SK-N-SH (cell line): ENCODE measurements around the gene CHSY3. TPM values are rescaled to one million over a fixed set of nuclear protein-coding genes. Genes with fewer than 3 reads are reported as not detected.

Experiments used
- CTCF ChIA-PET: fragments of 300-600, 350-600 bp; formaldehyde crosslinking; extraction: SDS; loops from one replicate; lab custom pipeline; 2021; lab: Yijun Ruan, JAX
- POLR2A ChIA-PET: fragments of 350-600 bp; sonication (Branson Sonifier 250); formaldehyde crosslinking; extraction: SDS; loops from one replicate; lab custom pipeline; 2020; ENCODE audit warnings: antibody characterized with exemption, inconsistent platforms; lab: Yijun Ruan, JAX
- DNase-seq: peaks from one replicate; pipeline ENCODE4 v3.0.0; 2012
- H2AFZ ChIP-seq: fragments of 200-600 bp; sonication (generic); 2 replicates; pipeline ENCODE4 v1.8.1; 2016; ENCODE audit warnings: antibody characterized with exemption, mild to moderate bottlenecking, low read depth
- H3F3A ChIP-seq: fragments of 200-600 bp; sonication (generic); replicated peaks from 2 replicates; pipeline ENCODE3; 2016; ENCODE audit warnings: antibody characterized with exemption, mild to moderate bottlenecking; ENCODE audit not compliant: insufficient read depth
- H3K27ac ChIP-seq, 2 experiments: fragments of 200-500 bp in 1 of 2; fragments of 200-600 bp in 1 of 2; sonication (Bioruptor generic) in 1 of 2; sonication (generic), shearing (Covaris generic) in 1 of 2; 2 replicates each; pipeline versions ENCODE4 v1.5.1 to v1.6.1; 2014 to 2016; ENCODE audit warnings: low read depth in 2 of 2, inconsistent platforms in 1 of 2, low read length in 1 of 2, mild to moderate bottlenecking in 1 of 2, mixed read lengths in 1 of 2
- H3K27me3 ChIP-seq: fragments of 200-600 bp; sonication (generic), shearing (Covaris generic); 2 replicates; pipeline ENCODE4 v1.6.1; 2016; ENCODE audit warnings: mixed run types; ENCODE audit not compliant: insufficient read depth
- H3K36me3 ChIP-seq, 2 experiments: fragments of 200-500 bp in 1 of 2; fragments of 200-600 bp in 1 of 2; sonication (Bioruptor generic) in 1 of 2; sonication (generic) in 1 of 2; replicated peaks in 1 of 2; 2 replicates each; pipeline versions ENCODE3 to v1.5.1; 2014 to 2016; ENCODE audit warnings: low read length in 1 of 2, mild to moderate bottlenecking in 1 of 2; ENCODE audit not compliant: insufficient read depth in 2 of 2, control insufficient read depth in 1 of 2
- H3K4me1 ChIP-seq, 2 experiments: fragments of 200-500 bp in 1 of 2; fragments of 200-600 bp in 1 of 2; sonication (Bioruptor generic) in 1 of 2; sonication (generic), shearing (Covaris generic) in 1 of 2; 2 replicates each; pipeline versions ENCODE4 v1.5.1 to v1.6.1; 2014 to 2016; ENCODE audit warnings: low read depth in 1 of 2, low read length in 1 of 2, mixed run types in 1 of 2; ENCODE audit not compliant: insufficient read depth in 2 of 2, control insufficient read depth in 1 of 2
- H3K4me2 ChIP-seq: fragments of 200-600 bp; sonication (generic), shearing (Covaris generic); 2 replicates; pipeline ENCODE4 v1.6.1; 2017; ENCODE audit warnings: mixed run types
- H3K4me3 ChIP-seq, 2 experiments: fragments of 200-500 bp in 1 of 2; fragments of 200-600 bp in 1 of 2; sonication (Bioruptor generic) in 1 of 2; sonication (generic), shearing (Covaris generic) in 1 of 2; 2 replicates each; pipeline versions ENCODE4 v1.5.1 to v1.8.1; 2014 to 2016; ENCODE audit warnings: low read depth in 2 of 2, inconsistent platforms in 1 of 2, low read length in 1 of 2, mild to moderate bottlenecking in 1 of 2, mixed read lengths in 1 of 2, moderate library complexity in 1 of 2
- H3K79me2 ChIP-seq: fragments of 200-600 bp; sonication (generic); 2 replicates; pipeline ENCODE4 v1.8.1; 2017; ENCODE audit warnings: mild to moderate bottlenecking; ENCODE audit not compliant: insufficient read depth
- H3K9ac ChIP-seq: fragments of 200-600 bp; sonication (generic); 2 replicates; pipeline ENCODE4 v1.6.1; 2017; ENCODE audit warnings: mixed run types
- H3K9me2 ChIP-seq: fragments of 200-600 bp; sonication (generic); 2 replicates; pipeline ENCODE4 v1.6.1; 2017; ENCODE audit warnings: mixed run types
- H3K9me3 ChIP-seq: fragments of 200-600 bp; sonication (generic); 2 replicates; pipeline ENCODE4 v1.6.1; 2017; ENCODE audit warnings: mixed run types, mild to moderate bottlenecking, moderate library complexity
- H4K20me1 ChIP-seq: fragments of 200-600 bp; sonication (generic); 2 replicates; pipeline ENCODE4 v1.6.1; 2017; ENCODE audit warnings: mild to moderate bottlenecking, mixed run types; ENCODE audit not compliant: insufficient read depth
- CHD2 ChIP-seq: fragments of 150-350 bp; IDR thresholded peaks from 2 replicates; pipeline ENCODE4 v1.6.1; 2018; ENCODE audit warnings: low read length; ENCODE audit not compliant: partially characterized antibody
- CTCF ChIP-seq: fragments of 200-600 bp; sonication (generic); IDR thresholded peaks from 2 replicates; pipeline ENCODE4 v1.6.1; 2017; ENCODE audit warnings: antibody characterized with exemption, mild to moderate bottlenecking, moderate library complexity
- EP300 ChIP-seq, 2 experiments: IDR thresholded peaks; 2 replicates each; pipeline versions ENCODE4 v1.4.0 to v1.6.1; 2012; ENCODE audit warnings: borderline replicate concordance in 1 of 2, low read depth in 1 of 2, low read length in 1 of 2
- EZH2phosphoT487 ChIP-seq: fragments of 200-600 bp; sonication (generic); IDR thresholded peaks from 2 replicates; pipeline ENCODE4 v1.6.1; 2017; ENCODE audit warnings: low read depth, mixed run types, mild to moderate bottlenecking, antibody characterized with exemption, moderate library complexity, borderline replicate concordance
- FOXJ3 ChIP-seq: sonication (generic); formaldehyde crosslinking; IDR thresholded peaks from 2 replicates; pipeline ENCODE4 v1.5.1; 2020; ENCODE audit warnings: mild to moderate bottlenecking, missing genetic modification reagents
- FOXM1 ChIP-seq: IDR thresholded peaks from 2 replicates; pipeline ENCODE4 v1.4.0; 2012; ENCODE audit warnings: low read depth, mild to moderate bottlenecking
- GABPA ChIP-seq: IDR thresholded peaks from 2 replicates; pipeline ENCODE4 v1.4.0; 2012; ENCODE audit warnings: low read depth, mild to moderate bottlenecking
- MAX ChIP-seq: IDR thresholded peaks from 2 replicates; pipeline ENCODE4 v1.4.0; 2012; ENCODE audit warnings: low read depth
- MEF2A ChIP-seq: IDR thresholded peaks from 2 replicates; pipeline ENCODE4 v1.4.0; 2012; ENCODE audit warnings: low read depth, borderline replicate concordance
- NRF1 ChIP-seq: IDR thresholded peaks from 2 replicates; pipeline ENCODE4 v1.6.1; 2012; ENCODE audit warnings: low read depth, mild to moderate bottlenecking, low read length
- PBX3 ChIP-seq: IDR thresholded peaks from 2 replicates; pipeline ENCODE4; 2012
- POLR2AphosphoS5 ChIP-seq: IDR thresholded peaks from 2 replicates; pipeline ENCODE4 v1.6.1; 2012; ENCODE audit warnings: low read depth, low read length
- RAD21 ChIP-seq: IDR thresholded peaks from 2 replicates; pipeline ENCODE4 v1.6.1; 2012; ENCODE audit warnings: mild to moderate bottlenecking, low read length
- RCOR1 ChIP-seq: fragments of 150-350 bp; IDR thresholded peaks from 2 replicates; pipeline ENCODE4 v1.6.1; 2017; ENCODE audit warnings: antibody characterized with exemption, low read length
- REST ChIP-seq: IDR thresholded peaks from 2 replicates; pipeline ENCODE4 v1.6.1; 2012; ENCODE audit warnings: mild to moderate bottlenecking, low read depth, low read length, moderate library complexity
- RFX5 ChIP-seq: IDR thresholded peaks from 2 replicates; pipeline ENCODE4 v1.6.1; 2012; ENCODE audit warnings: mild to moderate bottlenecking, improper control_type of control experiment, low read length
- RXRA ChIP-seq: IDR thresholded peaks from 2 replicates; pipeline ENCODE4 v1.4.0; 2012; ENCODE audit warnings: low read depth, mild to moderate bottlenecking, borderline replicate concordance
- SMC3 ChIP-seq: IDR thresholded peaks from 2 replicates; pipeline ENCODE4 v1.6.1; 2012; ENCODE audit warnings: low read depth, low read length, improper control_type of control experiment
- TAF1 ChIP-seq: IDR thresholded peaks from 2 replicates; pipeline ENCODE4 v1.6.1; 2012; ENCODE audit warnings: low read depth, mild to moderate bottlenecking, low read length, moderate library complexity, borderline replicate concordance
- TCF12 ChIP-seq: IDR thresholded peaks from 2 replicates; pipeline ENCODE4 v1.4.0; 2012
- USF1 ChIP-seq: IDR thresholded peaks from 2 replicates; pipeline ENCODE4 v1.4.0; 2012; ENCODE audit warnings: low read depth, borderline replicate concordance
- USF2 ChIP-seq: fragments of 150-350 bp; IDR thresholded peaks from 2 replicates; pipeline ENCODE4 v1.6.1; 2017; ENCODE audit warnings: antibody characterized with exemption, low read length, low read depth, borderline replicate concordance
- YY1 ChIP-seq: IDR thresholded peaks from 2 replicates; pipeline ENCODE4 v1.4.0; 2012; ENCODE audit warnings: low read depth, mild to moderate bottlenecking
- ZBTB33 ChIP-seq: IDR thresholded peaks from 2 replicates; pipeline ENCODE4 v1.4.0; 2012; ENCODE audit warnings: low read depth, borderline replicate concordance
- WGBS: methylation state at CpG from one replicate; pipeline ENCODE4 v1.1.6; 2017; ENCODE audit warnings: low lambda C conversion rate; 5-methylcytosine and 5-hydroxymethylcytosine counted together
- polyA plus RNA-seq, 3 experiments: library from polyadenylated mRNA; depleted of rRNA; stranded (reverse); fragments of >200 nt; gene quantifications; 2 replicates each; pipeline ENCODE4 v1.2.3, GENCODE V29; 2012

Gene CHSY3
- polyA plus RNA-seq, 1 of the 3 experiments (the other 2 are of a cell fraction): not detected

- H2AFZ ChIP-seq: no peak overlapping the region
- DNase-seq: peak; percentile 3
- no peaks in the 10 kb centered on the region for H3F3A ChIP-seq
- no peaks in the 10 kb centered on the region for H4K20me1 ChIP-seq
- no peaks in the 10 kb centered on the region for H3K36me3 ChIP-seq
- WGBS: 7% methylated on average over 3 of the region's 3 CpGs
- no peak for TF ChIP-seq REST
- TF ChIP-seq POLR2AphosphoS5: no peak
- no peak for TF ChIP-seq USF1
- no peak for TF ChIP-seq FOXM1
- no peak for TF ChIP-seq CHD2
- no peak for TF ChIP-seq PBX3
- no peak for TF ChIP-seq TCF12
- TF ChIP-seq USF2: no peak
- no peak for TF ChIP-seq YY1
- no peak for TF ChIP-seq RFX5
- TF ChIP-seq RAD21: peak; percentile 14; the same call in 1 of the 2 replicates
- no peak for TF ChIP-seq EZH2phosphoT487
- no peak for TF ChIP-seq EP300 (IDR thresholded peaks at IDR 0.05; ENCODE audit: borderline replicate concordance in 1 of 2, low read depth in 1 of 2, low read length in 1 of 2)
- TF ChIP-seq ZBTB33: no peak
- no peak for TF ChIP-seq MAX
- TF ChIP-seq RXRA: no peak
- no peak for TF ChIP-seq NRF1
- TF ChIP-seq TAF1: no peak
- TF ChIP-seq CTCF: peak; percentile 54
- no peak for TF ChIP-seq FOXJ3 (CRISPR knock-in tag)
- no peak for TF ChIP-seq MEF2A
- peak; percentile 46 for TF ChIP-seq SMC3
- TF ChIP-seq RCOR1: no peak
- TF ChIP-seq GABPA: no peak
- TF ChIP-seq, all 33 proteins: peak for 3
- H3K9me3 ChIP-seq: no peaks in the 10 kb centered on the region
- ChIA-PET POLR2A (no interaction called here), CTCF (interaction anchor here (0.6 to 1.1 kb wide), 3 partner anchors 7 to 526 kb away, joined by 3 read pairs; no protein-coding TSS in a partner anchor)
- no peaks in the 10 kb centered on the region for H3K27me3 ChIP-seq
- H3K79me2 ChIP-seq: no peaks in the 10 kb centered on the region
- no peak overlapping the region for H3K9ac ChIP-seq
- no peaks in the 10 kb centered on the region for H3K4me1 ChIP-seq
- no peaks in the 10 kb centered on the region for H3K9me2 ChIP-seq
- no peak overlapping the region for H3K4me2 ChIP-seq
- H3K27ac ChIP-seq: no peak overlapping the region
- no peak overlapping the region for H3K4me3 ChIP-seq
These were observed 294.7 kb downstream of the CHSY3 start for GRCh38 chr5:130198927-130199326.
